HepG2 (cell line): Measurements from ENCODE around the gene ARHGEF7. TPM values are rescaled to one million over a fixed set of nuclear protein-coding genes. Genes with fewer than 3 reads are reported as not detected.

Experiments
- ATAC-seq: fragments of 200-7000 bp; cut with Tn5 transposase; 3 replicates; pipeline ENCODE4 v1.9.1; 2020; ENCODE audit warnings: mild to moderate bottlenecking, moderate library complexity
- BruUV-seq: library from RNA; stranded (reverse); fragments of 400-500 nt; replicated peaks from 2 replicates; lab custom pipeline; 2021; lab: Mats Ljungman, UMichigan
- CTCF ChIA-PET: fragments of 300-600 bp; formaldehyde crosslinking; extraction: SDS; loops from one replicate; lab custom pipeline; 2021; ENCODE audit warnings: low total read pairs, inconsistent platforms, low intra/inter-chr PET ratio; lab: Yijun Ruan, JAX
- POLR2A ChIA-PET: fragments of 350-600 bp; sonication (Branson Sonifier 250); formaldehyde crosslinking; loops from one replicate; lab custom pipeline; 2020; ENCODE audit warnings: antibody characterized with exemption, inconsistent platforms; lab: Yijun Ruan, JAX
- DNase-seq: peaks from one replicate; pipeline ENCODE4 v3.0.0-alpha.2; 2015; ENCODE audit warnings: low spot score
- FAIRE-seq: peaks from 3 replicates; lab custom pipeline; 2011; peaks lifted over from hg19 to GRCh38; lab: Jason Lieb, UNC
- H2AFZ ChIP-seq: one replicate; pipeline ENCODE4 v1.6.1; 2011; ENCODE audit warnings: low read length, inconsistent platforms
- H3K27ac ChIP-seq: fragments of 300-600 bp; 3 replicates; pipeline ENCODE4 v1.8.0; 2011; ENCODE audit warnings: mixed run types, mild to moderate bottlenecking, mixed read lengths, low read length, inconsistent platforms; ENCODE audit not compliant: insufficient read depth; ENCODE audit errors: extremely low read length
- H3K27me3 ChIP-seq, 2 experiments: fragments of 200-600 bp in 1 of 2; 2 replicates in 1 of 2; 3 replicates in 1 of 2; pipeline versions ENCODE4 v1.6.0 to v1.8.0; 2011; ENCODE audit warnings: low read length in 2 of 2, mild to moderate bottlenecking in 2 of 2, moderate library complexity in 2 of 2, inconsistent platforms in 1 of 2; ENCODE audit not compliant: insufficient read depth in 2 of 2, control insufficient read depth in 1 of 2
- H3K36me3 ChIP-seq, 2 experiments: fragments of 200-600 bp in 1 of 2; replicated peaks in 1 of 2; 2 replicates in 1 of 2; 3 replicates in 1 of 2; pipeline versions ENCODE4 v1.5.1 to v1.8.0; 2011; ENCODE audit warnings: low read length in 2 of 2, inconsistent platforms in 1 of 2; ENCODE audit not compliant: insufficient read depth in 2 of 2, control insufficient read depth in 1 of 2
- H3K4me1 ChIP-seq: 2 replicates; pipeline ENCODE4 v1.5.1; 2012; ENCODE audit warnings: low read length, inconsistent platforms; ENCODE audit not compliant: insufficient read depth
- H3K4me2 ChIP-seq: 2 replicates; pipeline ENCODE4 v1.6.0; 2011; ENCODE audit warnings: low read depth, low read length, inconsistent platforms
- H3K4me3 ChIP-seq, 3 experiments: fragments of 200-600 bp in 1 of 3; sonication (generic), shearing (Covaris generic) in 1 of 3; replicated peaks in 1 of 3; 2 replicates each; pipeline ENCODE4 v1.5.1; 2011 to 2016; ENCODE audit warnings: low read length in 3 of 3, inconsistent platforms in 2 of 3, low read depth in 2 of 3, mild to moderate bottlenecking in 2 of 3, control low read depth in 1 of 3, mixed read lengths in 1 of 3; ENCODE audit not compliant: insufficient read depth in 1 of 3
- H3K79me2 ChIP-seq: one replicate; pipeline ENCODE4 v1.6.1; 2011; ENCODE audit warnings: low read length, inconsistent platforms; ENCODE audit not compliant: insufficient read depth
- H3K9ac ChIP-seq: 2 replicates; pipeline ENCODE4 v1.6.0; 2011; ENCODE audit warnings: mild to moderate bottlenecking, low read depth, low read length, inconsistent platforms; ENCODE audit not compliant: insufficient read depth
- H3K9me3 ChIP-seq: 2 replicates; pipeline ENCODE4 v1.5.1; 2012; ENCODE audit warnings: mild to moderate bottlenecking, low read length
- H4K20me1 ChIP-seq: 2 replicates; pipeline ENCODE4 v1.6.0; 2011; ENCODE audit warnings: inconsistent platforms, mild to moderate bottlenecking, low read length, moderate library complexity; ENCODE audit not compliant: insufficient read depth
- DPF2 ChIP-seq: sonication (generic); formaldehyde crosslinking; IDR thresholded peaks from 2 replicates; pipeline ENCODE4 v1.4.0; 2020; ENCODE audit warnings: mild to moderate bottlenecking, low read depth, missing genetic modification reagents, borderline replicate concordance
- FLYWCH1 ChIP-seq: sonication (generic); formaldehyde crosslinking; IDR thresholded peaks from 2 replicates; pipeline ENCODE4 v1.8.1; 2023; ENCODE audit warnings: mild to moderate bottlenecking, missing genetic modification reagents
- PRDM4 ChIP-seq: sonication (generic); formaldehyde crosslinking; IDR thresholded peaks from 2 replicates; pipeline ENCODE4 v1.9.0; 2021; ENCODE audit warnings: missing genetic modification reagents, borderline replicate concordance
- ZNF207 ChIP-seq: fragments of 450-650 bp; IDR thresholded peaks from 2 replicates; pipeline ENCODE4 v1.6.1; 2016; ENCODE audit warnings: antibody characterized with exemption, borderline replicate concordance
- WGBS: methylation state at CpG from one replicate; pipeline ENCODE4 v1.1.6; 2017; ENCODE audit warnings: low lambda C conversion rate; 5-methylcytosine and 5-hydroxymethylcytosine counted together
- in situ Hi-C: cut with HindIII; loops from 2 replicates; pipeline ENCODE4 v1.10.0; 2017; ENCODE audit warnings: low pct_unique_long_range_greater_than_20kb; ENCODE audit not compliant: extremely low pct_ligation_motif_present
- intact Hi-C: fragments of 100-400 bp; cut with micrococcal nuclease; formaldehyde crosslinking; loops from one replicate; pipeline ENCODE4 v1.10.0; 2022; ENCODE audit not compliant: unreplicated experiment
- polyA plus RNA-seq, 8 experiments: library from polyadenylated mRNA; depleted of rRNA in 3 of 8; stranded (reverse) in 7 of 8; unstranded in 1 of 8; fragments of >200 nt; fragmentation: Illumina TruSeq in 4 of 8; extraction: Trizol in 4 of 8; gene quantifications; 2 replicates each; pipeline versions ENCODE4 v1.2.1 to v1.2.3, GENCODE V29; 2011 to 2016; ENCODE audit warnings: low read depth in 4 of 8, missing spikeins in 1 of 8, mixed read lengths in 1 of 8; ENCODE audit not compliant: insufficient read depth in 1 of 8
- total RNA-seq, 5 experiments: library from RNA; depleted of rRNA; stranded (reverse); fragments of >200 nt; fragmentation: Illumina TruSeq; extraction: Trizol; gene quantifications; 2 replicates each; pipeline ENCODE4 v1.2.3, GENCODE V29; 2016; ENCODE audit warnings: low read depth in 1 of 5

The ARHGEF7 gene
- total and polyA plus RNA-seq, 2 of the 13 experiments (the other 11 are each of a cell fraction or from before 2014, with no cell fraction given) = 15.7 to 22.3 TPM

- TF ChIP-seq PRDM4 (CRISPR knock-in tag) (no peak), FLYWCH1 (CRISPR knock-in tag) (no peak), DPF2 (CRISPR knock-in tag) (no peak)
These were observed 133.7 kb downstream of the ARHGEF7 start (continued) for GRCh38 chr13:111248822-111249221.

DNA sequence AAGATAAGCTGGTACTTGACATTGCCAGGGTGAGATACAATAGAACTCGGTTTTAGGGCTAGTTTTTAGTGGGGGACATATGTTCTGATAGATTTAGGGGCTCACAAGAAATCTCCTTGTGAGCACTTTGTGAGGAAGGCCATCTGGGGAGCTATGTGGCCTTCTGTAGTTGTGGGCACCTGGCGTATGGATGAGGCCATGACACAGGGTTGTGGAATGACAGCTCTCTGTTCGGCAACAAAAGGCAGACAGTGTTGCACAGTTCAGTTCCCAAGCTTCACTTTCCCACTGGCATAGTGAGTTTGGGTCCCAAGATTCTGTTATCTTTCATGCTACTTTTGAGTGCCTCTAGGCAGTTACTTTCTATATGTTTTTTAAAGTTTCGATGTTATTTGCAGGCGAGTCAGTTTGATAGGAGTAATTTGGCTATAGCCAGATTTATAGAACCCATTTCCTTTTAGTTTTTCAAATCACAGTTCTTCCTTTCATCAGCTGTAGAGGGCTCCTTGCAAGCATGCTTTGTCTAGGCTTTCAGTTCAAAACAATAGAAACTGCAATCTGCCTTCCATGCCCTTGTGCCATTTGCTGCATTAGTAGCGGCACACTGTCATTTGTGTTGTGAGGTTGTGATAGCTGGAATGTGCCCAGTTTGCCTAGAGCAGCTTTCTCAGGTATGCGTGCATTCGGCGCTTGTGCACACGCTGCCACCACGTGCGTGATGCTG lies 134.7 kb downstream of the ARHGEF7 start:
- POLR2A ChIA-PET = no interaction called here
- no peaks in the 10 kb centered on the region for H3K27me3 ChIP-seq
- H3K36me3 ChIP-seq = peaks cover 6 to 59% of the 10 kb centered on the region in 2 experiments
- intact Hi-C loops (no loop called here), in situ Hi-C loops (no loop called here)
- H3K4me2 ChIP-seq = no peak overlapping the region
- FAIRE-seq (no peak), DNase-seq (no peak), ATAC-seq (no peak)
- H3K27ac ChIP-seq = no peak overlapping the region
- H2AFZ ChIP-seq = no peak overlapping the region
- no peaks in the 10 kb centered on the region for H3K9me3 ChIP-seq
- H3K4me3 ChIP-seq = no peak overlapping the region
- no peak overlapping the region for H3K9ac ChIP-seq
- peaks cover 9% of the 10 kb centered on the region; the same call in 1 of the 2 replicates for H3K4me1 ChIP-seq
- no peaks in the 10 kb centered on the region for H3K79me2 ChIP-seq
- BruUV-seq = no TSS peak
- TF ChIP-seq ZNF207 = no peak
- TF ChIP-seq, all 625 proteins: peak for 0
- H4K20me1 ChIP-seq = no peaks in the 10 kb centered on the region
- CTCF ChIA-PET = no interaction called here
- WGBS = 96% methylated on average over 10 of the region's 12 CpGs
